ENCODE measurements around the gene SCOC.
A peak's percentile ranks its signal among the peaks of the same experiment; 100 is the strongest.

The SCOC gene

DNA sequence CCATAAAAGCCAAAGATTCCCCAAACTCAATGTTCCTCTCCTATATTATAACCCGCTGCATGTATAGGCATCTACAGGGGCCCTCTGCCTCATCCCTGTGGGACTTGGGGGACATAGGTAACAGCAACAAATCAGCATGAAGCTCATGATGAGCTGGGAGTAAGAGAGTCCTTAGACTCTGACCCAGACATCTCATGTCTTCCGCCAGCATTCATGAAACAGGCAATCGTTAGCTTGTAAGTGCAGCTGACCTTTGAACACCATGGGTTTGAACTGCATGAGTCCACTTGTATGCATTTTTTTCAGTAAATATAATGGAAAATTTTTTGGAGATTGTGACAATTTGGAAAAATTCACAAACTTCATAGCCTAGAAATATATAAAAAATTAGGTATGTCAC lies 10.4 kb upstream of the SCOC start:
- TF ChIP-seq CTCF (IDR thresholded peaks at IDR 0.05; ENCODE audit: low read depth, low read length): no peak
- Histone ChIP-seq H3K27me3 (no peaks in the 10 kb centered on the region), H3K9me3 (no peaks in the 10 kb centered on the region), H3K4me1 (no peaks in the 10 kb centered on the region), H3K4me3 (ENCODE audit: low read depth, low read length) (no peak overlapping the region), H3K36me3 (no peaks in the 10 kb centered on the region)
- DNase-seq: no peak

DNA sequence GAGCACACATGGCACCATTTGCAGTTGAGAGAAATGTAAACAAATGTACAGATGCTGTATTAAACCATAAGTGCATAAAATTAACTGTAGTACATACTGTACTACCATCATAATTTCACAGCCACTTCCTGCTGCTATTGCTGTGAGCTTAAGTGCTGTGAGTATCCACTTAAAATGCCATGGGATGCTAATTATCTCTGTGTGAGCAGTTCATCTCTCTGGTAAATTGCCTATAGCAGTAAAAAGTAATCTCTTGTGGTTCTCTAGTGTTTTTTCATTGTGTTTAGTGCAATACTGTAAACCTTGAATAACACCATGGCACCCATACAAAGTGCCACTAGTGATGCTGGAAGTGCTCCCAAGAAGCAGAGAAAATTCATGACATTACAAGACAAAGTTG lies 9.9 kb upstream of the SCOC start:
- TF ChIP-seq CTCF (IDR thresholded peaks at IDR 0.05; ENCODE audit: low read depth, low read length): no peak
- DNase-seq: no peak
- H3K27me3 ChIP-seq: no peaks in the 10 kb centered on the region
- no peaks in the 10 kb centered on the region for H3K9me3 ChIP-seq
- H3K36me3 ChIP-seq: no peaks in the 10 kb centered on the region
- H3K4me3 ChIP-seq (ENCODE audit: low read depth, low read length): no peak overlapping the region
- H3K4me1 ChIP-seq: no peaks in the 10 kb centered on the region

DNA sequence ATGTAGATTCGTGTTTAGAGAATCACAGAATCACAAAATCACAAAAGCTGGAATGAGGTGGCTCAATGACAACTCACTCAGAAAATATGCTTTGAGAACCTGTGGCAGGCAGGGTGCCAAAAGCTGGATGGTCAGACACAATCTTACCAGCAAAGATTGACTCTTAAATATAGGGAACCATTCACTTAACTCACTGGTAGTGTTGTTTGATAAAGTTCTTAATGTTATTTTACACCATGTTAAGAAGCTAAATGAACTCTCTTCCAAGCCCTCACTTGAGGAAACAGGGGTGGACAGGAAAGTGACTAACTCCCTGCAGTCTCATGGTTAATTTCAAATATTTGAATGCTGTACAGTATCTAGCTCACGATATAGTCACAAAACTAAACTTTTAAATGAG lies 5.7 kb upstream of the SCOC start:
- DNase-seq: no peak
- no peaks in the 10 kb centered on the region for H3K9me3 ChIP-seq
- no peaks in the 10 kb centered on the region for H3K4me1 ChIP-seq
- no peaks in the 10 kb centered on the region for H3K27me3 ChIP-seq
- H3K4me3 ChIP-seq (ENCODE audit: low read depth, low read length): no peak overlapping the region
- no peak for TF ChIP-seq CTCF (IDR thresholded peaks at IDR 0.05; ENCODE audit: low read depth, low read length)
- no peaks in the 10 kb centered on the region for H3K36me3 ChIP-seq

GRCh38 chr4:140368686-140369085 lies 4.8 kb upstream of the SCOC start:
- no peak overlapping the region for H3K4me3 ChIP-seq (ENCODE audit: low read depth, low read length)
- no peaks in the 10 kb centered on the region for H3K36me3 ChIP-seq
- no peak for DNase-seq
- no peaks in the 10 kb centered on the region for H3K4me1 ChIP-seq
- H3K27me3 ChIP-seq: no peaks in the 10 kb centered on the region
- H3K9me3 ChIP-seq: no peaks in the 10 kb centered on the region
- no peak for TF ChIP-seq CTCF (IDR thresholded peaks at IDR 0.05; ENCODE audit: low read depth, low read length)

- Histone ChIP-seq H3K27me3 (no peaks in the 10 kb centered on the region), H3K36me3 (no peaks in the 10 kb centered on the region), H3K9me3 (no peaks in the 10 kb centered on the region), H3K4me1 (no peaks in the 10 kb centered on the region), H3K4me3 (ENCODE audit: low read depth, low read length) (peak overlapping the region; percentile 72)
- DNase-seq: no peak
- no peak; the same call in 1 of the 2 replicates for TF ChIP-seq CTCF (IDR thresholded peaks at IDR 0.05; ENCODE audit: low read depth, low read length)
These were observed 607 bp upstream of the SCOC start for GRCh38 chr4:140372751-140373327.

- no peaks in the 10 kb centered on the region for H3K27me3 ChIP-seq
- TF ChIP-seq CTCF (IDR thresholded peaks at IDR 0.05; ENCODE audit: low read depth, low read length): no peak
- peak overlapping the region; percentile 87 for H3K4me3 ChIP-seq (ENCODE audit: low read depth, low read length)
- H3K9me3 ChIP-seq: no peaks in the 10 kb centered on the region
- no peaks in the 10 kb centered on the region for H3K4me1 ChIP-seq
- DNase-seq: no peak
- H3K36me3 ChIP-seq: no peaks in the 10 kb centered on the region; the same call in 1 of the 2 replicates
These were observed 658 bp downstream of the SCOC start for GRCh38 chr4:140374130-140374477.
